WTC11 (cell line): Measurements from ENCODE around the gene DNAH14.

Source experiments
- AR ChIP-seq: fragments of 250-450 bp; sonication (Bioruptor Pico); IDR thresholded peaks from 2 replicates; pipeline ENCODE4 v1.9.0; 2021; ENCODE audit warnings: mild to moderate bottlenecking
- ATF3 ChIP-seq: sonication (generic); formaldehyde crosslinking; conservative IDR thresholded peaks from 2 replicates; pipeline ENCODE4 v1.8.1; 2022; ENCODE audit warnings: mild to moderate bottlenecking, missing genetic modification reagents
- CREB1 ChIP-seq: sonication (generic); formaldehyde crosslinking; IDR thresholded peaks from 2 replicates; pipeline ENCODE4 v1.8.0; 2023; ENCODE audit warnings: mild to moderate bottlenecking, missing genetic modification reagents
- CTCF ChIP-seq: fragments of 200-600 bp; IDR thresholded peaks from 2 replicates; pipeline ENCODE4 v1.8.0; 2022; ENCODE audit warnings: antibody characterized with exemption
- ERG ChIP-seq: fragments of 250-450 bp; sonication (Bioruptor Pico); IDR thresholded peaks from 2 replicates; pipeline ENCODE4 v1.8.0; 2021; ENCODE audit warnings: mild to moderate bottlenecking
- ESRRA ChIP-seq: sonication (generic); formaldehyde crosslinking; IDR thresholded peaks from 2 replicates; pipeline ENCODE4 v1.8.1; 2022; ENCODE audit warnings: mild to moderate bottlenecking, missing genetic modification reagents, borderline replicate concordance
- FOXP4 ChIP-seq: sonication (generic); formaldehyde crosslinking; IDR thresholded peaks from 2 replicates; pipeline ENCODE4 v1.8.0; 2022; ENCODE audit warnings: mild to moderate bottlenecking, missing genetic modification reagents
- NFYB ChIP-seq: sonication (generic); formaldehyde crosslinking; conservative IDR thresholded peaks from 2 replicates; pipeline ENCODE4 v1.8.0; 2022; ENCODE audit warnings: low read depth, missing genetic modification reagents
- NR3C1 ChIP-seq: sonication (generic); formaldehyde crosslinking; conservative IDR thresholded peaks from 2 replicates; pipeline ENCODE4 v1.8.1; 2023; ENCODE audit warnings: low read depth, mild to moderate bottlenecking, missing genetic modification reagents
- SP1 ChIP-seq: sonication (generic); formaldehyde crosslinking; conservative IDR thresholded peaks from 2 replicates; pipeline ENCODE4 v1.8.1; 2022; ENCODE audit warnings: missing genetic modification reagents
- ZBTB21 ChIP-seq: sonication (generic); formaldehyde crosslinking; IDR thresholded peaks from 2 replicates; pipeline ENCODE4 v1.8.1; 2023; ENCODE audit warnings: mild to moderate bottlenecking, missing genetic modification reagents, borderline replicate concordance
- ZNF263 ChIP-seq: sonication (generic); formaldehyde crosslinking; IDR thresholded peaks from 2 replicates; pipeline ENCODE4 v1.8.1; 2022; ENCODE audit warnings: low read depth, mild to moderate bottlenecking, moderate library complexity, missing genetic modification reagents

- TF ChIP-seq ESRRA (no peak), CTCF (no peak), NR3C1 (CRISPR knock-in tag) (no peak), ZNF263 (CRISPR knock-in tag) (no peak), FOXP4 (CRISPR knock-in tag) (no peak), ATF3 (CRISPR knock-in tag) (no peak), ZBTB21 (CRISPR knock-in tag) (no peak), AR (CRISPR knock-in tag) (no peak), SP1 (no peak), NFYB (CRISPR knock-in tag) (no peak), ERG (CRISPR knock-in tag) (no peak), CREB1 (CRISPR knock-in tag) (no peak)
These were observed 499.5 kb downstream of the DNAH14 start for GRCh38 chr1:225428881-225429455.
